Pulmonary artery endothelial cell (primary cell): ENCODE data around the gene MORN4. TPM values are rescaled to one million over a fixed set of nuclear protein-coding genes. Genes with fewer than 3 reads are reported as not detected.
A peak's percentile ranks its signal among the peaks of the same experiment; 100 is the strongest.

Experiments used
- DNase-seq: peaks from one replicate; pipeline ENCODE4 v3.0.0-alpha.2; 2011; ENCODE audit warnings: low read depth, low spot score
- total RNA-seq: library from RNA; depleted of rRNA; stranded (reverse); fragments of >200 nt; gene quantifications from 2 replicates; pipeline ENCODE4 v1.2.3, GENCODE V29; 2014

MORN4 gene
- total RNA-seq, 1 donor from 2014 or later, result 7.1 TPM

DNA sequence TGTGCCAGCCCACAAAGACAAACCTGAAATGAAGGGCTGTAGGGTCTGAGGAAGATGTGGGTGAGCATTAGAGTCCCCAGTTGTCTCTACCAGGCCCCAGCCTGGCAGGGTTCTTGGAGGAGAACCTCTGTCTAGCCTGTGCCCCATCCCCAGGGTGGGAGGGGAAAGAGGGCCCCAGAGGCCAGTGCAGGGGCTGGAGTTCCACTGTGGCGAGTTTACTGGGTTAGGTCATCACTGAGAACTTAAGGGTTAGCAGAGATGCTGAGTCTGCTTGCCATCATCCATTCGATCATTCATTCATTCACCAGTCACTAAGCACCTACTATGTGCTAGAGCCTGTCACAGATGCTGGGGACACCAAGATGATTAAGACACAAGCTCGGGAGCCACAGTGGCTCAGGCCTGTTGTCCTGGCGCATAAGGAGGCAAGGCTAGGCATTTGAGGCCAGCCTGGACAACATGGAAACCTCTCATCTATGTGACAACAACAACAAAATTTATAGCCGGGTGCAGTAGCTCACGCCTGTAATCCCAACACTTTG lies 58.1 kb downstream of the MORN4 start:
- no peak for DNase-seq

DNA sequence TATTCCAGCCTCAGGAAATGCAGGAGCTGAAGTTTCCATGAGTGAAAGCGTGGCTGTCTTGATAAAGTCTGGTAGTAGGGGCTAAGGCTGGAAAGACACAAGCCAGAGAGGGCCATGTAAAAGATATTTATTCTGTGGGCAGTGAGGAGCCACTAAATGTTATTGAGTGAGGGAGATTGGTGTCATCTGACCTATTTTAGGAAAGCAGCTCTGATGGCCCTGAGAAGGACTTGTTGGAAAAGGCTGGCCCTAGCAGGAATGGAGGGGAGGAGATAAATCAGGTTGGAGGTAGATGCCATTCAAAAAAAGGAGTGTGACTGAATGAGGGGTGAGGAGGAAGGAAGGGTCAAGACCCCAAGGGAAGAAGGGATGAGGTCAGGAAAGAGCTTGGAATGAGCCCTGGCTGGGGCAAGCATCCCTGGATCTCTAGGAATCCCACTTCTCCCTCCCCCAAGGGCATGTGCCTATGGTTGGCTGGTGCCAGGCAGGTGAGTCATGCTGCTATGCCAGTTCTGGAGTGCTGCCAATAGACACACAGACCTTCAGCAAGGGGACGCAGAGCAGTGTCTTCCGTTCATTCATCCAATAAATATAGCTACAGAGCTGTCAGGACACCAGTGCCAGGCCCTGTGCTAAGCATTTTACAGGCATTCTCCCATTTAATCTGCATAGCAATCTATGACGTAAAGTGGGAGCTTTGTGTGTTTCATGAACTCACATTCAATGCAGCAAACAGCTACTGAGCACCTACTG lies 58.8 kb downstream of the MORN4 start:
- DNase-seq, result peak; percentile 67

DNA sequence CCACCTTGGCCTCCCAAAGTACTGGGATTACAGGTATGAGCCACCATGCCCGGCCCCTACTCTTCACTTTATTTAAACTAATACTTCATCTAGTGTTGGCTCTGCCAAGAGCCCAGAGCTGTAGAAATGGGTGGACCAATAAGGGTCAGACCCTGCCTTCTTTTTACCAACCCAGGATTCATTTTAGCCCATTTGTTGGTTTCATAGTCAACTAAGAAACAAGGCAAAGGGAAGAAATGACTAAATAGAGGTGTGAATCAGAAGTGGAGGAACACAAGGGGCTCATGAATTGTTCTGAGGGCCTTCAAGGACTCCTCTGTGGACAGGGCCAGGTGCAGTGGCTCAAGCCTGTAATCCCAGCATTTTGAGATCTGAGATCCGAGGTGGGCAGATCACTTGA lies 59.6 kb downstream of the MORN4 start:
- no peak for DNase-seq

DNA sequence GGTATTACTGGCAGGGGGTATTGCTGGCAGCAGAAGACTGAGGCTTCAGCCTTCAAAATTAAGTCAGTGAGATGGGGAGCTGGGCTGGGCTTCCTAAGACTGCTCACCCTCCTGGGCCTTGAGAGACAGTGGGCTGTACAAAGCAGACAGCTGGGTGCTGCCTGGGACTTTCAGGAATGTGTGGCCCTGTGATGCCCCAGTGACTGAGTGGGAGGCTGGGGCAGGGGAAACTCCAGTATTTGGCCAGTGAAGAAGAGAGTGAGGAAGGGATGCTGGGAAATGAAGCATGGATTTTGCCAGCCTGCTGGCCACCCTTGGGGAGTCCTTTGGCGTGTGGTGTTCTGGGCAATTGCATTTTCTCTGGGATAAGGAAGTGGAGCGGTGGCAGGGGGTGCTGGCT lies 60.3 kb downstream of the MORN4 start:
- no peak for DNase-seq

DNA sequence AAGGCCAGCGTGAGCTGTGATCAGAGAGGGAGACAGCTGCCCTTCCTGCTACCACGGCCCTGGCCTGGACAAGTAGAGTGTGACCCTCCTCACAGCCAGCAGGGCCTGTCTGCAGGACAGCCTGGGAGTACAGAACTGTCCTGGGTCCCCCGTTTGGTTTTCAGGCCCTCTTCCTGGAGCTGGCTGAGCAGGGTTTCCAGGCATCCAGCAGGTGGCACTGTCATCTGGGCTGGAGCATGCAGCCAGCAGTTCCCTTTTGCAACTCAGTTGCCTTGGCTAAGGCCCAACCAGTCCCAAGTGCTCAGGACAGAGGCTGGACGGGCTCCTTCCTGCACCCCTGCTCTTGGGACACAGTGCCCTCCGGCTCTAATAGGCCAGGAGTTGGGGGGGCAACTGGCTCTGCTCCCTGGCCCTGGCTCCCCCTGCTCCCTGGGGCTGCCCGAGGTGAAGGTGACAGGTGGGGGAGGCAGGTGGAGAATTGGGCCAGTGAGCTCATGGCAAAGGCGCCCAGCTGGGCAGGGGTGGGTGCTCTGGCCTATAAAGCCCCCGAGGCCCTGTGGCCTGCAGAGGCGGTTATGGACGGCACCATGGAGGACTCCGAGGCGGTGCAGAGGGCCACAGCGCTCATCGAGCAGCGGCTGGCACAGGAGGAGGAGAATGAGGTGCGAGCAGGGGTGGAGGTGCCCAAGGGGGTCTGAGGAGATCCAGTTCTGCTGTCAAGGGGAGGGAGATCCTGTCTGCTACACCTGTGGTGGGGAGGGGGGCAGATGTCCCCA lies 60.9 kb downstream of the MORN4 start, which contains the start of gene ANKRD2:
TSS of gene ANKRD2 (plus strand) at position 566 of the 776 bp plus-strand sequence. CDS start at position 576, 10 bp downstream.
- peak; percentile 46 for DNase-seq

DNA sequence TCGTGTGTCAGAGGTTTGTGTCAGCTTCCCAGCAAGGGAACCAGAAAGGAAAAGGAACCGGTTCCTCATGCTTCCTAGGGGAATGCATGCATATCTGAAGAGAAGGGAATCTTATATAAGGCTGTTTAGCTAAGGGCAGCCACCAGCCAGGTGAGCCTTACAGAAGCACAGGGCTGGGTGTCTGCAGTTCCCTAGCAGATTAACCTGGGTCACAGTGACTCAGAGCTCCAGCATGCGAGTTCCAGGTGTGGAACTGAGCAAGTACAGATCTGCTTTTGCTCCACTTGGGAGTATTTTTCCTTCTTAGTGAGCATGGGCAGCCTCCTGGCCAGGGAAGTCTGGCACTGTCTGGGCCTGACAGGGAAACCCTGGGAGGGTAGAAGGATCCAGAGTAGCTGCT lies 61.7 kb downstream of the MORN4 start:
- DNase-seq, result no peak

DNA sequence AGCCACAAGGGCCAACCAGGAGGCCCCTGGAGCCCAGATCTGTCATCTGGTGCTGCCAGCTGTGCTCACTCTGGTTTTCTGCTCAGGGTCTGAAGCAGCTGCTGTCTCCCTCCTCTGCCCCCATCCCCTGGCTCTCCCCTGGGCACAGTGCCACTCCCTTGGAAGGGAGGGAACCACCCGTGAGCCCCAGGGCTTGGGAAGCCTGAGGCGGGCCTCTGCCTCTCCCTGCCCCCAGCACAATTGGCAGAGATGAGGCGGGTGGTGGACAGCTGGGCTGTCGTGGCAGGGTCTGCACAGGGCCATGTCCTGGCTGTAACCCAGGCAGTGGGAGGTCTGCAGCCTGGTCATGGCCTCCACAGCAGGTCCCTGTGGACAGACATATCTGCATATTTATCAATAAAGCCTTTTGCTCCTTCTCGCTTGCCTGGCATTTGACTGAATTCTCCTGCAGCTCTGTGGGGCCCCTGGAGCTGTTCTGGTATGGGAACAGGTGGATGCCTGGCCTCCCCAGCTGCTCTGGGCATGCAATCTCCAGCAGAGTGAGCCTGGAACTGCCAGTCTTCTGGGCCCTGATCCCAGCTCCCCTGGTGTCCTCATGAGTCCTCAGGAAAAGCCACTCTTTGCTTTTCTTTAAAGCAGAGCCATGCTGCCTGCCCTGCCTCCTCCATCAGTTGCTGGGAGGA lies 62.4 kb downstream of the MORN4 start:
- no peak for DNase-seq

DNA sequence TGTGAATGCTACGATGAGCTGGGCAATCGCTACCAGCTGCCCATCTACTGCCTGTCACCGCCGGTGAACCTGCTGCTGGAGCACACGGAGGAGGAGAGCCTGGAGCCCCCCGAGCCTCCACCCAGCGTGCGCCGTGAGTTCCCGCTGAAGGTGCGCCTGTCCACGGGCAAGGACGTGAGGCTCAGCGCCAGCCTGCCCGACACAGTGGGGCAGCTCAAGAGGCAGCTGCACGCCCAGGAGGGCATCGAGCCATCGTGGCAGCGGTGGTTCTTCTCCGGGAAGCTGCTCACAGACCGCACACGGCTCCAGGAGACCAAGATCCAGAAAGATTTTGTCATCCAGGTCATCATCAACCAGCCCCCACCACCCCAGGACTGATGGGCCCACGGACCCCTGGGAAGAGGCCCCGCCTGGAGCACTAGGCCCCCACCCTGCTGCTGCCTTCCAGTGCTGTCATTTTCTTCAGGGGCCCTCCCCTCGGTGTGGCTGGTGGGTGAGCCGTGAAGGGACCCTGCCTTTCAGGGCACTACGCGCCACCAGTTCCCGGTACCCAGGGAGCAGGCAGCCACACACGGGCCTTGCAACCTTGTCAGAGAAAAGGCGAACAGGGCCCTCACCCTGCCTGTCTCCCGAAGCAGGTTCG lies 63.0 kb downstream of the MORN4 start:
- no peak for DNase-seq

DNA sequence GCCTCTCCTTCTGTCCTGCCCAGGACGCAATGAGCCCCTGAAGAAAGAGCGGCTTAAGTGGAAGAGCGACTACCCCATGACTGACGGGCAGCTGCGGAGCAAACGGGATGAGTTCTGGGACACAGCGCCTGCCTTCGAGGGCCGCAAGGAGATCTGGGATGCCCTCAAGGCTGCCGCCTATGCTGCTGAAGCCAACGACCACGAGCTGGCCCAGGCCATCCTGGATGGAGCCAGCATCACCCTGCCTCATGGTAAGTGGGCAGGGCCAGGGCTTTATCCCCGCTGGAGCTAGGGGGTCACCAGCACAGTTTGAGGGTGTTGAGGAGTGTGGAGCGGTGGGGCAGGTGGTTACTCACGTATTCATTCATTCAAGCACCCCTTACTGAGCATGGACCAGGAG lies 65.4 kb downstream of the MORN4 start:
- no peak for DNase-seq

DNA sequence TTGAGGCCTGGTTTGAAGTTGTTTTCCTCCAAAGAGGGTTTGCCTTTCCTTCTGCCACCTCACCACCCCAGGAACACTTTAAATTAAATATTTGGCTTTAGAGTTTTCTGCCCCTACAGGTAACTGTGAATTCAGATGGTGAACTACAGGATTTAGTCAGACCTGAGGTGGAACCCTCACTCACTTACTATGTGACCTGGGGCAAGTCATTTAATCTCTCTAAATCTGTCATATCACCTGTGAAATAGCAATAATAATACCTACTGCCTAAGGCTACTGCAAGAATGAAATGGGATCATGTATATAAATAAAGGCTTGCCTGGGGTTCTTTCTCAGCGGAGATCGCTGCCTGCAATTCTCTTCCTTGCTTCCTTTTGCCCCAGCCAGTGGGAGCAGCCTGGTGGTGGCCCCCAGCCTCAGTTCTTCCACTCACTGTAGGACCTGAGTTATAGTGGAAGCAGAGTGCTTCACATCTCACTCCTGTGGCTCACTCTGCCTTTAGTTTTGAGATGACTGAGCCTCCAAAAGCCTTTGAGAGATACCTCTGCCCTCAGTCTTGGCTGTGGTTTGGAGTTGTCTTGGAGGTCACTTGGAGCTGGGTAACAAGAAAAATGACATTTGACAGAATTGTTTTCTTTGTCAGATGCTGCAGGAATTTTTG lies 66.8 kb downstream of the MORN4 start:
- no peak for DNase-seq

DNA sequence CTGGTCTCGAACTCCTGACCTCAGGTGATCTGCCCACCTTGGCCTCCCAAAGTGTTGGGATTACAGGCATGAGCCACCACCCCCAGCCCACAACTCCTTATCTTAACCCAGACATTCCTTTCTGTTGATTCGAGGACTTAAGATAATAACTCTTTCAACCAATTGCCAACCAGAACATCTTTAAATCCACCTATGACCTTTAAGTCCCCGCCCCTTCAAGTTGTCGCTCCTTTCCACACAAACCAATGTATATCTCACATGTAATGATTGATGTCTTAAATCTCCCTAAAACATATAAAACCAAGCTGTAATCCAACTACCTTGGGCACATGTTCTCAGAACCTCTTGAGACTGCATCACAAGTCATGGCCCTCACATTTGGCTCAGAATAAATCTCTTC lies 68.5 kb downstream of the MORN4 start:
- no peak for DNase-seq

Other genes with a start within 250 kb of the MORN4 start
- 21.6 and 27.8 TPM in 2 replicates for gene RRP12, start 232.2 kb downstream of the MORN4 start, total RNA-seq
- 334 and 374 TPM in 2 replicates for gene PGAM1, start 207.3 kb downstream of the MORN4 start, total RNA-seq
- gene EXOSC1, start 187.5 kb downstream of the MORN4 start, total RNA-seq, result 39.3 and 43.8 TPM in 2 replicates
- 35.5 and 50.4 TPM in 2 replicates for gene ZDHHC16, start 187.3 kb downstream of the MORN4 start, total RNA-seq
- 70.7 and 76.8 TPM in 2 replicates for gene MMS19, start 135.1 kb downstream of the MORN4 start, total RNA-seq
- gene UBTD1, start 134.6 kb downstream of the MORN4 start, total RNA-seq, result 41.4 and 58.4 TPM in 2 replicates
- gene ANKRD2, start 60.7 kb downstream of the MORN4 start, total RNA-seq, result 0.78 and 1.8 TPM in 2 replicates
- gene HOGA1, start 49.1 kb downstream of the MORN4 start, total RNA-seq, result 0.18 and 0.53 TPM in 2 replicates
- gene C10orf62, start 43.8 kb downstream of the MORN4 start, total RNA-seq, result not detected in 2 replicates
- gene PI4K2A, start 7.2 kb upstream of the MORN4 start, total RNA-seq, result 17.1 and 19.3 TPM in 2 replicates
- gene AVPI1, start 53.7 kb upstream of the MORN4 start, total RNA-seq, result 2.4 and 3.2 TPM in 2 replicates
- gene MARVELD1, start 80.2 kb upstream of the MORN4 start, total RNA-seq, result 17.3 and 21.2 TPM in 2 replicates
- gene ZFYVE27, start 103.6 kb upstream of the MORN4 start, total RNA-seq, result 16.0 and 20.8 TPM in 2 replicates
- gene SFRP5, start 138.5 kb upstream of the MORN4 start, total RNA-seq, result not detected in 2 replicates
- gene GOLGA7B, start 216.3 kb upstream of the MORN4 start, total RNA-seq, result under 0.01 TPM in 1 of 2 replicates, not detected in the other